Right ventricle myocardium inferior (tissue), 1 donor: ENCODE data around the gene ODAD3. TPM values are rescaled to one million over a fixed set of nuclear protein-coding genes. Genes with fewer than 3 reads are reported as not detected.

Source experiments
- ATAC-seq: fragments of 200-7000 bp; cut with Tn5 transposase; one replicate; pipeline ENCODE4 v1.9.1; 2020; ENCODE audit warnings: mild to moderate bottlenecking, moderate library complexity
- DNase-seq: peaks from one replicate; pipeline ENCODE4 v3.0.0; 2021; ENCODE audit errors: missing footprints
- intact Hi-C: fragments of 100-400 bp; cut with DNase I; formaldehyde crosslinking; loops from one replicate; pipeline ENCODE4 v1.11.0; 2022
- total RNA-seq: library from RNA; stranded (reverse); fragmentation: NEBNext Ultra II Directional; extraction: Animal tissue kit (Norgen Biotek cat#: 25700); gene quantifications from one replicate; pipeline ENCODE4 v1.2.1, GENCODE V29; 2021
- donor health status: DM: no; HTN: yes; CAD: no; lungs with severe emphysema.

ODAD3 gene
- total RNA-seq, 1 donor from 2014 or later = 0.68 TPM

DNA sequence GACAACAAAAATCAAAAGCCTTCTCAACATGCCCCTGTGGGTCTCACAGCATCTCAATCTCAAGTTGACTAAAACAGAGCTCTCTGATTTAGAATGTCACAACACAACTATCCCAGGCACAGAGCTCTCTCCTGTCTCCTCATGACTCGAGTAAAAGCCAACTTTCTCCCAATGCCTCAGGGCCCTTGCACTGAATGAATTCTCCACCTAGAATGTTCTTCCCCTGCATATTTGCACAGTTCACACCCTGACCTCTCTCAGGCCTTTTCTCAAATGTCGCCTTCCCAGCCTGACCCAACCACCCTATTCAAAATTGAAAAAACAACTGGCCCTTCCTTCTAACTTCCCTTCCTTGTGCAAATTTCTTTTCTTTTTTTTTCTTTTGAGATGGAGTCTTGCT is 64.2 kb downstream of the ODAD3 start:
- DNase-seq (no peak), ATAC-seq (no peak)
- intact Hi-C loops = loop anchor here (5.0 kb wide), 1 partner anchor 132 kb away; no protein-coding TSS in a partner anchor

Other genes with a start within 250 kb of the ODAD3 start
- gene KANK2, start 237.6 kb downstream of the ODAD3 start, total RNA-seq = 434 TPM
- gene ANGPTL8, start 195.5 kb downstream of the ODAD3 start, total RNA-seq = 0.87 TPM
- gene DOCK6, start 172.6 kb downstream of the ODAD3 start, total RNA-seq = 35.1 TPM
- gene TSPAN16, start 139.0 kb downstream of the ODAD3 start, total RNA-seq = not detected
- 9.4 TPM for gene RAB3D, start 95.5 kb downstream of the ODAD3 start, total RNA-seq
- 106 TPM for gene TMEM205, start 88.9 kb downstream of the ODAD3 start, total RNA-seq
- 17.1 TPM for gene CCDC159, start 88.6 kb downstream of the ODAD3 start, total RNA-seq
- 17.7 TPM for gene PLPPR2, start 79.7 kb downstream of the ODAD3 start, total RNA-seq
- gene SWSAP1, start 60.5 kb downstream of the ODAD3 start, total RNA-seq = 1.9 TPM
- 8.4 TPM for gene EPOR, start 50.8 kb downstream of the ODAD3 start, total RNA-seq
- 10.5 TPM for gene RGL3, start 15.8 kb downstream of the ODAD3 start, total RNA-seq
- gene PRKCSH, start 514 bp upstream of the ODAD3 start, total RNA-seq = 123 TPM
- gene ELAVL3, start 45.9 kb upstream of the ODAD3 start, total RNA-seq = 0.35 TPM
- gene ZNF653, start 70.7 kb upstream of the ODAD3 start, total RNA-seq = 4.8 TPM
- gene ECSIT, start 94.0 kb upstream of the ODAD3 start, total RNA-seq = 172 TPM
- 174 TPM for gene CNN1, start 103.7 kb upstream of the ODAD3 start, total RNA-seq
- 33.5 TPM for gene ELOF1, start 124.1 kb upstream of the ODAD3 start, total RNA-seq
- 2.3 TPM for gene ACP5, start 142.5 kb upstream of the ODAD3 start, total RNA-seq
- gene ZNF627, start 162.4 kb upstream of the ODAD3 start, total RNA-seq = 4.9 TPM